Heart left ventricle (tissue), 13 donors: Measurements from ENCODE around the gene UBE2K.

Experiments used
- POLR2A ChIP-seq, 2 donors: fragments of 450-650 bp; IDR thresholded peaks; one replicate each; pipeline ENCODE4 v1.6.1; 2017; ENCODE audit warnings: antibody characterized with exemption in 2 of 2, mild to moderate bottlenecking in 2 of 2, moderate library complexity in 2 of 2
- TF ChIP-seq, protein P1 (sequence below), 12 donors: fragments of 200-600 bp; sonication (generic) in 4 of 12; IDR thresholded peaks; one replicate each; pipeline versions ENCODE4 v1.5.0 to v1.8.0; 2018 to 2022; ENCODE audit warnings: antibody characterized with exemption in 12 of 12, mild to moderate bottlenecking in 5 of 12
- donor health status: ischemic (EF 13 %, LVEDD 7.1; RV severe dilation, severe dysfunction).
- donor health status: DM: no; HTN: yes; CAD: no.
- donor health status: DM: no; HTN: no; CAD: no.
- donor health status: ischemic (EF 25% LVEDD 6.9; RV normal size, moderate dysfunction).
- donor health status: ischemic (EF 25% LVEDD 5.7; RV mildly dilated, moderate dysfunction).
- donor health status: ischemic (EF 35%, LVEDD 5.7; RV mildly dilated, moderate dysfunction).
- donor health status: nonischemic (EF 11% LVEDD 7.7; RV severe dilation, severe dysfunction).
- donor health status: DM: yes; HTN: yes; CAD: no.
- donor health status: PGD.
- donor health status: ischemic (EF 29% LVEDD 5.4; RV normal size, mild dysfunction).
- donor health status: nonischemic (EF 23%, LVEDD 6.1; RV moderate dilation, normal function).

DNA sequence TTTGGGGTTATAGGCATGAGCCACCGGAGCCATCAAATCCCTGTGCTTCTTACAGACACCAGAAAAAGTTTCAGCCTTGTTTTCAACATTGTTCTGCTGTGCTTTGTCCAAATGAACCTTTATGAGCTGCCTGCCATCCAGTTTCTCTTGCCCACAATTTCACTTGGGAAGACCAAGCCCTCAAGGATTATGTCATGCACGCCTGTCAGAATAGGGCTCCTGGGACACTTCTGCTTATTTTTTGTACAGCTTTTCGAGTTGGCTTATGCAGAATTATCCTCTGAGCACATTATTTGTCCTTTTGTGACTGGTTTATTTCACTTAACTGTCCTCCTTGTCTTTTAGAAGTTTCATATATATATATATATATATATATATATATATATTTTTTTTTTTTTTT is 16.2 kb downstream of the UBE2K start:
- TF ChIP-seq, protein P1, sequence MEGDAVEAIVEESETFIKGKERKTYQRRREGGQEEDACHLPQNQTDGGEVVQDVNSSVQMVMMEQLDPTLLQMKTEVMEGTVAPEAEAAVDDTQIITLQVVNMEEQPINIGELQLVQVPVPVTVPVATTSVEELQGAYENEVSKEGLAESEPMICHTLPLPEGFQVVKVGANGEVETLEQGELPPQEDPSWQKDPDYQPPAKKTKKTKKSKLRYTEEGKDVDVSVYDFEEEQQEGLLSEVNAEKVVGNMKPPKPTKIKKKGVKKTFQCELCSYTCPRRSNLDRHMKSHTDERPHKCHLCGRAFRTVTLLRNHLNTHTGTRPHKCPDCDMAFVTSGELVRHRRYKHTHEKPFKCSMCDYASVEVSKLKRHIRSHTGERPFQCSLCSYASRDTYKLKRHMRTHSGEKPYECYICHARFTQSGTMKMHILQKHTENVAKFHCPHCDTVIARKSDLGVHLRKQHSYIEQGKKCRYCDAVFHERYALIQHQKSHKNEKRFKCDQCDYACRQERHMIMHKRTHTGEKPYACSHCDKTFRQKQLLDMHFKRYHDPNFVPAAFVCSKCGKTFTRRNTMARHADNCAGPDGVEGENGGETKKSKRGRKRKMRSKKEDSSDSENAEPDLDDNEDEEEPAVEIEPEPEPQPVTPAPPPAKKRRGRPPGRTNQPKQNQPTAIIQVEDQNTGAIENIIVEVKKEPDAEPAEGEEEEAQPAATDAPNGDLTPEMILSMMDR (IDR thresholded peaks at IDR 0.05): no peak
- no peak for TF ChIP-seq POLR2A (IDR thresholded peaks at IDR 0.05)
